WTC11 (cell line): ENCODE results near the gene HNRNPM. TPM values are rescaled to one million over a fixed set of nuclear protein-coding genes. Genes with fewer than 3 reads are reported as not detected.
A peak's percentile ranks its signal among the peaks of the same experiment; 100 is the strongest.

Experiments
- ARID4B ChIP-seq: sonication (generic); formaldehyde crosslinking; IDR thresholded peaks from 2 replicates; pipeline ENCODE4 v1.8.0; 2023; ENCODE audit warnings: missing genetic modification reagents, mild to moderate bottlenecking, borderline replicate concordance
- E2F4 ChIP-seq: sonication (generic); formaldehyde crosslinking; IDR thresholded peaks from 2 replicates; pipeline ENCODE4 v1.8.1; 2022; ENCODE audit warnings: low read depth, mild to moderate bottlenecking, moderate library complexity, missing genetic modification reagents, borderline replicate concordance
- ELF4 ChIP-seq: sonication (generic); formaldehyde crosslinking; IDR thresholded peaks from 2 replicates; pipeline ENCODE4 v1.8.1; 2022; ENCODE audit warnings: low read depth, mild to moderate bottlenecking, moderate library complexity, missing genetic modification reagents
- EMX1 ChIP-seq: fragments of 250-450 bp; sonication (Bioruptor Pico); IDR thresholded peaks from 2 replicates; pipeline ENCODE4 v1.8.0; 2021; ENCODE audit warnings: mild to moderate bottlenecking
- GTF2I ChIP-seq: fragments of 250-450 bp; sonication (Bioruptor Pico); conservative IDR thresholded peaks from 2 replicates; pipeline ENCODE4 v1.4.0; 2021; ENCODE audit warnings: mild to moderate bottlenecking
- HMGA2 ChIP-seq: fragments of 250-450 bp; sonication (Bioruptor Pico); IDR thresholded peaks from 2 replicates; pipeline ENCODE4 v1.4.0; 2021; ENCODE audit warnings: mild to moderate bottlenecking, moderate library complexity
- NFE2L1 ChIP-seq: sonication (generic); formaldehyde crosslinking; IDR thresholded peaks from 2 replicates; pipeline ENCODE4 v1.8.1; 2023; ENCODE audit warnings: missing genetic modification reagents
- NR2C2 ChIP-seq: sonication (generic); formaldehyde crosslinking; IDR thresholded peaks from 2 replicates; pipeline ENCODE4 v1.8.0; 2022; ENCODE audit warnings: mild to moderate bottlenecking, missing genetic modification reagents
- NR3C1 ChIP-seq: sonication (generic); formaldehyde crosslinking; conservative IDR thresholded peaks from 2 replicates; pipeline ENCODE4 v1.8.1; 2023; ENCODE audit warnings: low read depth, mild to moderate bottlenecking, missing genetic modification reagents
- PRRX2 ChIP-seq: fragments of 250-450 bp; sonication (Bioruptor Pico); IDR thresholded peaks from 2 replicates; pipeline ENCODE4 v1.8.0; 2021; ENCODE audit warnings: mild to moderate bottlenecking
- TEAD1 ChIP-seq: sonication (generic); formaldehyde crosslinking; IDR thresholded peaks from 2 replicates; pipeline ENCODE4 v1.8.0; 2022; ENCODE audit warnings: mild to moderate bottlenecking, missing genetic modification reagents
- ZMAT4 ChIP-seq: fragments of 250-450 bp; sonication (Bioruptor Pico); IDR thresholded peaks from 2 replicates; pipeline ENCODE4 v1.9.0; 2021; ENCODE audit warnings: mild to moderate bottlenecking
- ZNF219 ChIP-seq: sonication (generic); formaldehyde crosslinking; IDR thresholded peaks from 2 replicates; pipeline ENCODE4 v1.8.0; 2023; ENCODE audit warnings: missing genetic modification reagents, mild to moderate bottlenecking, borderline replicate concordance
- ZNF671 ChIP-seq: fragments of 250-450 bp; sonication (Bioruptor Pico); IDR thresholded peaks from 2 replicates; pipeline ENCODE4 v1.8.0; 2021; ENCODE audit warnings: mild to moderate bottlenecking
- total RNA-seq: library from RNA; stranded (reverse); gene quantifications from 3 replicates; pipeline ENCODE4 v1.2.3, GENCODE V29; 2021
- TF ChIP-seq, protein P1 (sequence below): sonication (generic); formaldehyde crosslinking; IDR thresholded peaks from 2 replicates; pipeline ENCODE4 v1.8.0; 2022; ENCODE audit warnings: missing genetic modification reagents
- TF ChIP-seq, protein P2 (sequence below): fragments of 250-450 bp; sonication (Bioruptor Pico); IDR thresholded peaks from 2 replicates; pipeline ENCODE4 v1.8.0; 2021; ENCODE audit warnings: mild to moderate bottlenecking

The HNRNPM gene
- total RNA-seq, 1 experiment from 2014 or later = 416 TPM

GRCh38 chr19:8444677-8445487 lies at the start of gene HNRNPM (continued):
- TF ChIP-seq, protein P1, sequence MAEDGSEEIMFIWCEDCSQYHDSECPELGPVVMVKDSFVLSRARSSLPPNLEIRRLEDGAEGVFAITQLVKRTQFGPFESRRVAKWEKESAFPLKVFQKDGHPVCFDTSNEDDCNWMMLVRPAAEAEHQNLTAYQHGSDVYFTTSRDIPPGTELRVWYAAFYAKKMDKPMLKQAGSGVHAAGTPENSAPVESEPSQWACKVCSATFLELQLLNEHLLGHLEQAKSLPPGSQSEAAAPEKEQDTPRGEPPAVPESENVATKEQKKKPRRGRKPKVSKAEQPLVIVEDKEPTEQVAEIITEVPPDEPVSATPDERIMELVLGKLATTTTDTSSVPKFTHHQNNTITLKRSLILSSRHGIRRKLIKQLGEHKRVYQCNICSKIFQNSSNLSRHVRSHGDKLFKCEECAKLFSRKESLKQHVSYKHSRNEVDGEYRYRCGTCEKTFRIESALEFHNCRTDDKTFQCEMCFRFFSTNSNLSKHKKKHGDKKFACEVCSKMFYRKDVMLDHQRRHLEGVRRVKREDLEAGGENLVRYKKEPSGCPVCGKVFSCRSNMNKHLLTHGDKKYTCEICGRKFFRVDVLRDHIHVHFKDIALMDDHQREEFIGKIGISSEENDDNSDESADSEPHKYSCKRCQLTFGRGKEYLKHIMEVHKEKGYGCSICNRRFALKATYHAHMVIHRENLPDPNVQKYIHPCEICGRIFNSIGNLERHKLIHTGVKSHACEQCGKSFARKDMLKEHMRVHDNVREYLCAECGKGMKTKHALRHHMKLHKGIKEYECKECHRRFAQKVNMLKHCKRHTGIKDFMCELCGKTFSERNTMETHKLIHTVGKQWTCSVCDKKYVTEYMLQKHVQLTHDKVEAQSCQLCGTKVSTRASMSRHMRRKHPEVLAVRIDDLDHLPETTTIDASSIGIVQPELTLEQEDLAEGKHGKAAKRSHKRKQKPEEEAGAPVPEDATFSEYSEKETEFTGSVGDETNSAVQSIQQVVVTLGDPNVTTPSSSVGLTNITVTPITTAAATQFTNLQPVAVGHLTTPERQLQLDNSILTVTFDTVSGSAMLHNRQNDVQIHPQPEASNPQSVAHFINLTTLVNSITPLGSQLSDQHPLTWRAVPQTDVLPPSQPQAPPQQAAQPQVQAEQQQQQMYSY (CRISPR knock-in tag) = no peak
- no peak for TF ChIP-seq NR2C2 (CRISPR knock-in tag)
- TF ChIP-seq ELF4 (CRISPR knock-in tag) = 0 out of 2 replicates have a peak, but pooled peaks have one; percentile 69
- peak; percentile 88; the same call in 1 of the 2 replicates for TF ChIP-seq E2F4 (CRISPR knock-in tag)
- peak; percentile 84 for TF ChIP-seq ARID4B
- TF ChIP-seq GTF2I (CRISPR knock-in tag) = no peak
- no peak; the same call in 1 of the 2 replicates for TF ChIP-seq ZNF219 (CRISPR knock-in tag)
- no peak for TF ChIP-seq HMGA2 (CRISPR knock-in tag)
- 0 out of 2 replicates have a peak, but pooled peaks have one; percentile 26 for TF ChIP-seq ZMAT4
- no peak for TF ChIP-seq ZNF671 (CRISPR knock-in tag)
- TF ChIP-seq, protein P2, sequence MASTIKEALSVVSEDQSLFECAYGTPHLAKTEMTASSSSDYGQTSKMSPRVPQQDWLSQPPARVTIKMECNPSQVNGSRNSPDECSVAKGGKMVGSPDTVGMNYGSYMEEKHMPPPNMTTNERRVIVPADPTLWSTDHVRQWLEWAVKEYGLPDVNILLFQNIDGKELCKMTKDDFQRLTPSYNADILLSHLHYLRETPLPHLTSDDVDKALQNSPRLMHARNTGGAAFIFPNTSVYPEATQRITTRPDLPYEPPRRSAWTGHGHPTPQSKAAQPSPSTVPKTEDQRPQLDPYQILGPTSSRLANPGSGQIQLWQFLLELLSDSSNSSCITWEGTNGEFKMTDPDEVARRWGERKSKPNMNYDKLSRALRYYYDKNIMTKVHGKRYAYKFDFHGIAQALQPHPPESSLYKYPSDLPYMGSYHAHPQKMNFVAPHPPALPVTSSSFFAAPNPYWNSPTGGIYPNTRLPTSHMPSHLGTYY = no peak
- TF ChIP-seq PRRX2 = no peak
- TF ChIP-seq NR3C1 (CRISPR knock-in tag) = 0 out of 2 replicates have a peak, but pooled peaks have one; percentile 40
- TF ChIP-seq EMX1 = no peak
- no peak for TF ChIP-seq TEAD1 (CRISPR knock-in tag)
- peak; percentile 79; the same call in 1 of the 2 replicates for TF ChIP-seq NFE2L1
- TF ChIP-seq, all 79 proteins: peak for 25
